Sigmoid colon (tissue), 7 donors: ENCODE results near the gene OR56B1. TPM values are rescaled to one million over a fixed set of nuclear protein-coding genes. Genes with fewer than 3 reads are reported as not detected.

Experiments used
- DNase-seq: peaks from one replicate; pipeline ENCODE4 v3.0.0-alpha.2; 2019
- H3K27ac ChIP-seq, 4 donors: fragments of 200-600 bp; sonication (generic); one replicate each; pipeline ENCODE4 v1.5.1; 2016 to 2019; ENCODE audit warnings: mild to moderate bottlenecking in 1 of 4
- H3K27me3 ChIP-seq, 3 donors: fragments of 200-600 bp; sonication (generic); one replicate each; pipeline ENCODE4 v1.5.1; 2019; ENCODE audit warnings: mild to moderate bottlenecking in 1 of 3
- H3K36me3 ChIP-seq, 4 donors: fragments of 200-600 bp; sonication (generic); one replicate each; pipeline ENCODE4 v1.5.1; 2016 to 2019
- H3K4me1 ChIP-seq, 4 donors: fragments of 200-600 bp; sonication (generic); one replicate each; pipeline ENCODE4 v1.5.1; 2017 to 2019
- H3K4me3 ChIP-seq, 4 donors: fragments of 200-600 bp; sonication (generic); one replicate each; pipeline ENCODE4 v1.5.1; 2017 to 2019; ENCODE audit warnings: mild to moderate bottlenecking in 2 of 4, moderate library complexity in 1 of 4
- H3K9me3 ChIP-seq, 4 donors: fragments of 200-600 bp in 3 of 4; sonication (generic) in 3 of 4; one replicate each; pipeline versions ENCODE4 v1.5.1 to v1.6.1; 2013 to 2019
- EP300 ChIP-seq, 4 donors: sonication (generic); formaldehyde crosslinking; IDR thresholded peaks; one replicate each; pipeline ENCODE4 v1.6.1; 2017; ENCODE audit warnings: antibody characterized with exemption in 4 of 4
- POLR2A ChIP-seq, 2 donors: fragments of 450-650 bp; IDR thresholded peaks; one replicate each; pipeline ENCODE4 v1.6.1; 2016; ENCODE audit warnings: antibody characterized with exemption in 2 of 2, mild to moderate bottlenecking in 2 of 2, moderate library complexity in 2 of 2
- POLR2AphosphoS5 ChIP-seq, 4 donors: sonication (generic); formaldehyde crosslinking; IDR thresholded peaks; one replicate each; pipeline ENCODE4 v1.6.1; 2017; ENCODE audit warnings: antibody characterized with exemption in 4 of 4
- WGBS, 2 donors: extraction: QIAGEN DNeasy Blood & Tissue Kit; methylation state at CpG; one replicate each; pipeline ENCODE4 v1.1.7; 2013; 5-methylcytosine and 5-hydroxymethylcytosine counted together
- intact Hi-C: fragments of 100-400 bp; cut with DNase I; formaldehyde crosslinking; loops from one replicate; pipeline ENCODE4 v1.15.1; 2023
- polyA plus RNA-seq, 3 donors: library from polyadenylated mRNA; stranded (reverse); fragments of 200-250 nt; gene quantifications; one replicate each; pipeline ENCODE4 v1.2.3, GENCODE V29; 2013
- total RNA-seq, 4 donors: library from RNA; depleted of rRNA; stranded (reverse); fragments of >200 nt; gene quantifications; one replicate each; pipeline ENCODE4 v1.1.0, GENCODE V29; 2016
- TF ChIP-seq, protein P1 (sequence below), 4 experiments: fragments of 450-650 bp in 3 of 4; fragments of 200-600 bp in 1 of 4; IDR thresholded peaks; one replicate each; pipeline ENCODE4 v1.5.1; 2016 to 2019; ENCODE audit warnings: antibody characterized with exemption in 4 of 4, mild to moderate bottlenecking in 3 of 4, moderate library complexity in 2 of 4
- donor health status: healthy with polysubstance abuse.
- donor health status: Bipolar disorder and iron deficiency.
- donor health status: healthy.

Gene OR56B1
- total and polyA plus RNA-seq, 7 donors, result under 0.01 to 0.83 (median 0.12) TPM; not detected in 4

DNA sequence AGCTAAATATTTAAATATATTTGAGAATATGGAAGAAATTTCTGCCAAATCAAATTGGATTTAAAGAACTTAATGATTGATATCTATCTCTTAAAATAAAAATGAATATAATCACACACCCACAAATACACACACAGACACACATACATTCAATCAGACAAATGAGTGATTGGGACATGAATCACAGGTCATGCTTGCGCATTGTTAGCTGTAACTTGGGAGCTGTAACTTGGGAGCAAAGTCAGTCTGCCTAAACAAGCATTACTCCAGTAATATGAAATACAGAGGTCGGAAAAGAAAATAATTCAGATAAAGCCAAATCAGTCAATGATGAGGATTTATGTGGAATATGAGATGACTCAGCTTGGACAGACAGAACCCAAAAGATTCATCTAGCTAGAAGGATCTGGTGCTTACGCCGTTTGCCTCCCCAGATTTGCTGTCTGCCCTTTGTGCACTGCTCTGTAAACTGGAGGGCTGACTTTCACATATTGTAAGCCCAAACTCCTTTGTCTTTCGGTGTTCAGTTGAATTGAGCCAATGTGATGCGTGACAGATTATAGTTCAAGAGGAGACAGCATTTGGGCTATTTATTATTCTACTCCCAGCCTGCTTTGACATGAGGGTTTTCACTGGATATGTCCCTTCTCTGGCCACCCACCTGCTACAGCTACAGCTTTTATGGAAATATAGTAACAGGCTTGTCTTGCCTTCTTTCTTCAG, 1.6 kb downstream of the OR56B1 start:
- 88 to 90% methylated on average over 6 of the region's 6 CpGs for WGBS, 2 donors

GRCh38 chr11:5738431-5738830, 2.2 kb downstream of the OR56B1 start:
- no peak overlapping the region for H3K27ac ChIP-seq
- TF ChIP-seq EP300 (IDR thresholded peaks at IDR 0.05) (no peak), POLR2AphosphoS5 (IDR thresholded peaks at IDR 0.05) (no peak), POLR2A (IDR thresholded peaks at IDR 0.05) (no peak)
- TF ChIP-seq, protein P1, sequence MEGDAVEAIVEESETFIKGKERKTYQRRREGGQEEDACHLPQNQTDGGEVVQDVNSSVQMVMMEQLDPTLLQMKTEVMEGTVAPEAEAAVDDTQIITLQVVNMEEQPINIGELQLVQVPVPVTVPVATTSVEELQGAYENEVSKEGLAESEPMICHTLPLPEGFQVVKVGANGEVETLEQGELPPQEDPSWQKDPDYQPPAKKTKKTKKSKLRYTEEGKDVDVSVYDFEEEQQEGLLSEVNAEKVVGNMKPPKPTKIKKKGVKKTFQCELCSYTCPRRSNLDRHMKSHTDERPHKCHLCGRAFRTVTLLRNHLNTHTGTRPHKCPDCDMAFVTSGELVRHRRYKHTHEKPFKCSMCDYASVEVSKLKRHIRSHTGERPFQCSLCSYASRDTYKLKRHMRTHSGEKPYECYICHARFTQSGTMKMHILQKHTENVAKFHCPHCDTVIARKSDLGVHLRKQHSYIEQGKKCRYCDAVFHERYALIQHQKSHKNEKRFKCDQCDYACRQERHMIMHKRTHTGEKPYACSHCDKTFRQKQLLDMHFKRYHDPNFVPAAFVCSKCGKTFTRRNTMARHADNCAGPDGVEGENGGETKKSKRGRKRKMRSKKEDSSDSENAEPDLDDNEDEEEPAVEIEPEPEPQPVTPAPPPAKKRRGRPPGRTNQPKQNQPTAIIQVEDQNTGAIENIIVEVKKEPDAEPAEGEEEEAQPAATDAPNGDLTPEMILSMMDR (IDR thresholded peaks at IDR 0.05), result no peak
- DNase-seq, result no peak
- no peaks in the 10 kb centered on the region for H3K4me1 ChIP-seq
- WGBS, 2 donors, result 13 to 66% methylated on average over 1 of the region's 1 CpG
- H3K27me3 ChIP-seq, result no peaks in the 10 kb centered on the region
- no peak overlapping the region for H3K4me3 ChIP-seq
- no peaks in the 10 kb centered on the region for H3K36me3 ChIP-seq
- intact Hi-C loops, result no loop called here
- no peaks in the 10 kb centered on the region for H3K9me3 ChIP-seq

More for the DNA sequence above, 1.6 kb downstream of the OR56B1 start:
- no peak overlapping the region for H3K27ac ChIP-seq
- no peak for DNase-seq
- intact Hi-C loops, result no loop called here
- no peaks in the 10 kb centered on the region for H3K4me1 ChIP-seq
- no peaks in the 10 kb centered on the region for H3K27me3 ChIP-seq
- no peaks in the 10 kb centered on the region for H3K36me3 ChIP-seq
- TF ChIP-seq POLR2AphosphoS5 (IDR thresholded peaks at IDR 0.05), result no peak
- TF ChIP-seq, protein P1 (IDR thresholded peaks at IDR 0.05), result no peak
- TF ChIP-seq EP300 (IDR thresholded peaks at IDR 0.05), result no peak
- TF ChIP-seq POLR2A (IDR thresholded peaks at IDR 0.05), result no peak
- H3K9me3 ChIP-seq, result no peaks in the 10 kb centered on the region
- no peak overlapping the region for H3K4me3 ChIP-seq

GRCh38 chr11:5746614-5747013, 10.4 kb downstream of the OR56B1 start:
- DNase-seq, result no peak
- no peaks in the 10 kb centered on the region for H3K9me3 ChIP-seq
- TF ChIP-seq POLR2AphosphoS5 (IDR thresholded peaks at IDR 0.05) (no peak), POLR2A (IDR thresholded peaks at IDR 0.05) (no peak), EP300 (IDR thresholded peaks at IDR 0.05) (no peak)
- TF ChIP-seq, protein P1 (IDR thresholded peaks at IDR 0.05), result no peak
- H3K4me3 ChIP-seq, result no peak overlapping the region
- no peaks in the 10 kb centered on the region for H3K36me3 ChIP-seq
- intact Hi-C loops, result no loop called here
- 89 to 96% methylated on average over 3 of the region's 3 CpGs for WGBS, 2 donors
- no peak overlapping the region for H3K27ac ChIP-seq
- no peaks in the 10 kb centered on the region for H3K4me1 ChIP-seq
- H3K27me3 ChIP-seq, result no peaks in the 10 kb centered on the region

DNA sequence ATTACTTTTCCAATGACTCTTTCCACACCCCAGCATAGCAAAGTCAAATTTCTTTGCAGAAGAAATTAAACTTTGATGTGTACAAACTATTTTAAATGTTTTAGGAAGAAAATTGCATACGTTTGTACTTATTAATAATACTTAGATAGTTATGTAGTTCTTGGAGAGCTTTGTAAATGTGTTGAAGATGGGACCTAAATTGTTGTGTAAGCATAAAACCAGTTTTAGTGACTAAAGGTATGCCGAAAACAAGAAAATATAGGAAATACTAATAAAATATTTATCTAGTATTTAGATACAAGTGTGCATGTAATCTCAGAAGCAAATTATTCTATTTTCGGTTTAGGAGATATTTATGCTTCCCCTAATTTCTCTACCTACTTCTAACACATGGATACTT, 13.6 kb downstream of the OR56B1 start:
- H3K27me3 ChIP-seq, result no peaks in the 10 kb centered on the region
- H3K9me3 ChIP-seq, result no peaks in the 10 kb centered on the region
- TF ChIP-seq, protein P1 (IDR thresholded peaks at IDR 0.05), result no peak
- no peak for TF ChIP-seq POLR2AphosphoS5 (IDR thresholded peaks at IDR 0.05)
- no peak for TF ChIP-seq EP300 (IDR thresholded peaks at IDR 0.05)
- TF ChIP-seq POLR2A (IDR thresholded peaks at IDR 0.05), result no peak
- no peak overlapping the region for H3K4me3 ChIP-seq
- DNase-seq, result no peak
- no peak overlapping the region for H3K27ac ChIP-seq
- H3K36me3 ChIP-seq, result no peaks in the 10 kb centered on the region
- intact Hi-C loops, result no loop called here
- H3K4me1 ChIP-seq, result no peaks in the 10 kb centered on the region
- whole genome bisulfite sequencing, 2 donors, result 74 to 84% methylated on average over 3 of the region's 3 CpGs

DNA sequence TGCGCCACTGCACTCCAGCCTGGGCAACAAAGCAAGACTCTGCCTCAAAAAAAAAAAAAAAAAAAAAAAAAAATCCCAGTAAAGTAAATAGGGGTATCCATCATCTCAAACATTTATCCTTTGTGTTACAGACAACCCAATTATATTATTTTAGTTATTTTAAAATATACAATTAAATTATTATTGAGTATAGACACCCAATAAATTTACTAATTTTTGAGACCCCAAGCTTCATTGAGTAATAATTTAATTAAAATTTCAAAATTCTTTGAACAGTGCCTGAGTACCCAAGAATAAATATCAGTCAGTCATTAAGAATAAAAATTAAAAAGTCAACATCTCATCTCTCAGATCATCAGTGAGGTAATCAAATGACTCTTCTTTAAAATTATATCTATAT, 17.7 kb downstream of the OR56B1 start, which contains the start of gene OR52N4:
TSS of gene OR52N4 (plus strand) at position 301 of the 400 bp plus-strand sequence. CDS start 498 bp downstream, outside the sequence.
- Histone ChIP-seq H3K4me1 (no peaks in the 10 kb centered on the region), H3K27me3 (no peaks in the 10 kb centered on the region), H3K27ac (no peak within 1 kb of the TSS), H3K36me3 (no peaks in the 10 kb centered on the region), H3K9me3 (no peaks in the 10 kb centered on the region), H3K4me3 (no peak within 1 kb of the TSS)
- intact Hi-C loops, result no loop called here
- no peak for DNase-seq
- WGBS, 2 donors, result 94% methylated on average over 1 of the region's 1 CpG
- TF ChIP-seq EP300 (IDR thresholded peaks at IDR 0.05) (no peak), POLR2A (IDR thresholded peaks at IDR 0.05) (no peak), POLR2AphosphoS5 (IDR thresholded peaks at IDR 0.05) (no peak)
- TF ChIP-seq, protein P1 (IDR thresholded peaks at IDR 0.05), result no peak
